ENCODE data around the gene CREM. TPM values are rescaled to one million over a fixed set of nuclear protein-coding genes. Genes with fewer than 3 reads are reported as not detected.

The CREM gene
- total and polyA plus RNA-seq, 2 of the 8 experiments (the other 6 are each of a cell fraction or from before 2014, with no cell fraction given) = 18.7 to 21.9 TPM

DNA sequence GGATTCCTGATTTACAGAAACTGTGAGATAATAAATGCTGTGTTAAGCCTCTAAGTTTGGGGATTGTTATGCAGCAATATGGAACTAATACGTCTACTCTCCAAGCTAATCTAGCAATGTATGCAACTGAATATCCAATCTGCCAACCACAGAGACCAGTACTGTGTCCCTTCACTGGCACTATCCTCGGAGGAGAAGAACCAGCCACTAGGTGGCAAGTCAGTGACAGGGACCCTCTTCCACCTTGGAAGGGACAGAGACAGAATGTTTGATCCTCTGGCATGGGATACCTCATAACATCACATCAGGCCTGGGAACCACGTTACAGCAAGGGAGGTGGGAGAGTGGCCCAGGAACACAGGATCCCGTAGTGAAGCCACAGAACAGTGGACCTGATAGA lies 96.4 kb downstream of the CREM start:
- H2BK20ac ChIP-seq (ENCODE audit: low read length) = no peak overlapping the region
- H3K9ac ChIP-seq (replicated peaks in 1 of 4; ENCODE audit: extremely low read depth in 1 of 4, low read depth in 3 of 4, low read length in 3 of 4) = no peak overlapping the region
- H3K79me1 ChIP-seq (ENCODE audit: low read depth, low read length) = no peaks in the 10 kb centered on the region
- no peak overlapping the region for H2BK120ac ChIP-seq (replicated peaks; ENCODE audit: low read depth, low read length)
- DNase-seq (ENCODE audit: low read depth in 1 of 2, low spot score in 2 of 2) (peak in 1 of 2 experiments; percentile 40), FAIRE-seq (no peak)
- CTCF ChIA-PET (ENCODE audit: partially characterized antibody) = interaction anchor here (1.0 to 15.6 kb wide), 6 partner anchors 8 to 371 kb away, joined by 3 to 177 read pairs (median 3); no protein-coding TSS in a partner anchor
- H3K56ac ChIP-seq (replicated peaks; ENCODE audit: insufficient read length, low read depth, low read length) = no peak overlapping the region
- no peak overlapping the region for H2AFZ ChIP-seq (ENCODE audit: low read length)
- no peak overlapping the region for H2BK12ac ChIP-seq (ENCODE audit: low read depth, low read length)
- no peaks in the 10 kb centered on the region for H3K79me2 ChIP-seq (ENCODE audit: control insufficient read depth in 1 of 2, insufficient read depth in 2 of 2, low read length in 2 of 2)
- H3K27me3 ChIP-seq (replicated peaks in 1 of 4; ENCODE audit: control insufficient read depth in 3 of 4, extremely low read depth in 1 of 4, insufficient read depth in 3 of 4, low read length in 3 of 4) = no peaks in the 10 kb centered on the region
- no peak overlapping the region for H3K4ac ChIP-seq (replicated peaks; ENCODE audit: insufficient read length, low read depth, low read length)
- no peak overlapping the region for H3K27ac ChIP-seq (ENCODE audit: low read depth, low read length)
- H3K9me3 ChIP-seq (ENCODE audit: insufficient read depth in 2 of 2, low read depth in 1 of 2, low read length in 1 of 2) = no peaks in the 10 kb centered on the region
- no peak overlapping the region for H4K91ac ChIP-seq (replicated peaks; ENCODE audit: insufficient read length, low read length)
- WGBS, 2 experiments (ENCODE audit: extremely low coverage in 1 of 2, insufficient coverage in 1 of 2, insufficient read length in 1 of 2, insufficient replicate concordance in 2 of 2, low coverage in 1 of 2, low lambda C conversion rate in 2 of 2, missing lambda C conversion rate in 1 of 2) = 89% methylated on average over 4 of the region's 4 CpGs; no CpG with 5 or more reads in 1 of the 2 experiments
- H3K36me3 ChIP-seq (ENCODE audit: control insufficient read depth in 2 of 4, insufficient read depth in 4 of 4, low read length in 3 of 4) = no peaks in the 10 kb centered on the region
- H3K14ac ChIP-seq (ENCODE audit: insufficient read length) = no peak overlapping the region
- TF ChIP-seq CBX8 (IDR thresholded peaks at IDR 0.05; ENCODE audit: borderline replicate concordance, low read depth, low read length) = no peak
- TF ChIP-seq, protein P1, sequence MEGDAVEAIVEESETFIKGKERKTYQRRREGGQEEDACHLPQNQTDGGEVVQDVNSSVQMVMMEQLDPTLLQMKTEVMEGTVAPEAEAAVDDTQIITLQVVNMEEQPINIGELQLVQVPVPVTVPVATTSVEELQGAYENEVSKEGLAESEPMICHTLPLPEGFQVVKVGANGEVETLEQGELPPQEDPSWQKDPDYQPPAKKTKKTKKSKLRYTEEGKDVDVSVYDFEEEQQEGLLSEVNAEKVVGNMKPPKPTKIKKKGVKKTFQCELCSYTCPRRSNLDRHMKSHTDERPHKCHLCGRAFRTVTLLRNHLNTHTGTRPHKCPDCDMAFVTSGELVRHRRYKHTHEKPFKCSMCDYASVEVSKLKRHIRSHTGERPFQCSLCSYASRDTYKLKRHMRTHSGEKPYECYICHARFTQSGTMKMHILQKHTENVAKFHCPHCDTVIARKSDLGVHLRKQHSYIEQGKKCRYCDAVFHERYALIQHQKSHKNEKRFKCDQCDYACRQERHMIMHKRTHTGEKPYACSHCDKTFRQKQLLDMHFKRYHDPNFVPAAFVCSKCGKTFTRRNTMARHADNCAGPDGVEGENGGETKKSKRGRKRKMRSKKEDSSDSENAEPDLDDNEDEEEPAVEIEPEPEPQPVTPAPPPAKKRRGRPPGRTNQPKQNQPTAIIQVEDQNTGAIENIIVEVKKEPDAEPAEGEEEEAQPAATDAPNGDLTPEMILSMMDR (IDR thresholded peaks at IDR 0.05; ENCODE audit: control extremely low read depth in 1 of 3, insufficient read depth in 1 of 3, low read depth in 1 of 3, low read length in 3 of 3) = peak; percentile 27 to 63 (median 34); a peak in 3 of 4 replicates
- no peak for TF ChIP-seq CHD1 (IDR thresholded peaks at IDR 0.05; ENCODE audit: low read depth, low read length)
- TF ChIP-seq GTF2F1 (IDR thresholded peaks at IDR 0.05; ENCODE audit: borderline replicate concordance, low read depth, low read length) = no peak
- TF ChIP-seq EGR1 (IDR thresholded peaks at IDR 0.05; ENCODE audit: borderline replicate concordance, low read depth, low read length) = no peak
- TF ChIP-seq SRF (IDR thresholded peaks at IDR 0.05; ENCODE audit: low read depth, low read length) = no peak
- no peak for TF ChIP-seq KDM5A (IDR thresholded peaks at IDR 0.05; ENCODE audit: low read length)
- no peak for TF ChIP-seq SIN3A (conservative IDR thresholded peaks at IDR 0.05 in 1 of 2, IDR thresholded peaks at IDR 0.05 in 1 of 2; ENCODE audit: low read depth in 1 of 2, low read length in 2 of 2)
- no peak for TF ChIP-seq JUN (IDR thresholded peaks at IDR 0.05; ENCODE audit: low read depth, low read length)
- TF ChIP-seq RAD21 (IDR thresholded peaks at IDR 0.05 in 1 of 2, conservative IDR thresholded peaks at IDR 0.05 in 1 of 2; ENCODE audit: low read depth in 2 of 2, low read length in 2 of 2) = peak; percentile 29 to 44; a peak in 3 of 4 replicates
- no peak for TF ChIP-seq TCF12 (IDR thresholded peaks at IDR 0.05; ENCODE audit: low read depth, low read length)
- H4K5ac ChIP-seq (ENCODE audit: insufficient read length, low read depth, low read length) = no peak overlapping the region
- H3K23ac ChIP-seq (ENCODE audit: insufficient read length) = no peak overlapping the region
- H4K8ac ChIP-seq (ENCODE audit: extremely low read depth, insufficient read depth, low read length) = no peak overlapping the region
- no peak overlapping the region for H2AK5ac ChIP-seq (ENCODE audit: low read depth, low read length)
- no peaks in the 10 kb centered on the region; a peak in 1 of 7 replicates for H3K4me1 ChIP-seq (replicated peaks in 1 of 4; ENCODE audit: control insufficient read depth in 3 of 4, insufficient read depth in 4 of 4, low read length in 3 of 4)
- no peak overlapping the region for H3K4me2 ChIP-seq (ENCODE audit: insufficient read depth in 1 of 2, low read depth in 2 of 2, low read length in 2 of 2)
- H3K4me3 ChIP-seq (ENCODE audit: extremely low read depth in 1 of 4, insufficient read depth in 2 of 4, low read depth in 3 of 4, low read length in 4 of 4) = no peak overlapping the region
- no peak overlapping the region for H2BK15ac ChIP-seq (ENCODE audit: low read length)
- H3K23me2 ChIP-seq (ENCODE audit: low read depth, low read length) = no peaks in the 10 kb centered on the region
- H2BK5ac ChIP-seq (ENCODE audit: low read depth, low read length) = no peak overlapping the region
- POLR2A ChIA-PET (ENCODE audit: partially characterized antibody) = no interaction called here
- no peaks in the 10 kb centered on the region for H4K20me1 ChIP-seq (replicated peaks in 1 of 2; ENCODE audit: control insufficient read depth in 1 of 2, insufficient read depth in 2 of 2, low read length in 2 of 2)
- H3K18ac ChIP-seq (ENCODE audit: extremely low read depth, low read length) = no peak overlapping the region
